ENCODE measurements around the gene ZNF646. TPM values are rescaled to one million over a fixed set of nuclear protein-coding genes. Genes with fewer than 3 reads are reported as not detected.
A peak's percentile ranks its signal among the peaks of the same experiment; 100 is the strongest.

The ZNF646 gene
- total RNA-seq, 1 donor: 18.5 TPM

DNA sequence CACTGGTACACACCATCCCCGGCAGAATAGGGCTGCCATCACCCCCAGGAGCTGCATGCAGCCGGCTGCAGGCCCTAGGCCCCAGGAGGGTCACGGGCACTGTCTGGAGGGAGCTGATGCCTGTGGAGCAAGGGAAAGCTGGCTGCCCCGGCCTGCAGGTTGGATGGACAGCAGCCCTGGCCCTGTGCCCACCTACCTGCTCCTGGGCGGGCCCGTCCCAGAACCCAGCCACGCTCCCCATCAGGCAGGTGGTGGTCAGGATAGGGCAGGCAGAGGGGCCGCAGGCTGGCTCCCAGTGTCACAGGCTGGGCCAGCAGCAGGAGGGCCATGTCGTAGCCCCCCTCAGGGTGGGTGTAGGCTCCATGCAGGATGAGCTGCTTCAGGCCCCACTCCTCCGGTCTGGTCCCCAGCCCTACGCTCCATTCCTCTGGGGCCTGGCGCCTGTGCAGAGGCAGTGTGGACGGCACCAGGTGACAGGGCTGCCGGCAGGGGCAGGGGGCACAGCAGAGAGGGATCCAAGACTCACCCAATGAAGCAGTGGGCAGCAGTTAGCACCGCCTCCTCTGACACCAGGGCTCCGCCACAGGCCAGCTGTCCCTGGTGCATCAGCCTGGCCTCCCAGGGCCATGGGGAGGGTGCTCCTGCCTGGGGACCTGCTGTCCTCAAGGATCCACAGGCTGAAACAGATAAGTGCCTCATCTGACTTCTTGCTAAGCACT lies 10.5 kb downstream of the ZNF646 start:
- H3K4me2 ChIP-seq (ENCODE audit: insufficient read depth, low read length): no peak overlapping the region
- H2AFZ ChIP-seq (ENCODE audit: low read length): no peak overlapping the region
- H3K36me3 ChIP-seq (ENCODE audit: insufficient read depth, low read length): peaks cover 22% of the 10 kb centered on the region
- no peaks in the 10 kb centered on the region for H3K9me3 ChIP-seq (ENCODE audit: low read depth, low read length)
- no peaks in the 10 kb centered on the region for H3K4me1 ChIP-seq (ENCODE audit: insufficient read depth, low read length)
- TF ChIP-seq, protein P1, sequence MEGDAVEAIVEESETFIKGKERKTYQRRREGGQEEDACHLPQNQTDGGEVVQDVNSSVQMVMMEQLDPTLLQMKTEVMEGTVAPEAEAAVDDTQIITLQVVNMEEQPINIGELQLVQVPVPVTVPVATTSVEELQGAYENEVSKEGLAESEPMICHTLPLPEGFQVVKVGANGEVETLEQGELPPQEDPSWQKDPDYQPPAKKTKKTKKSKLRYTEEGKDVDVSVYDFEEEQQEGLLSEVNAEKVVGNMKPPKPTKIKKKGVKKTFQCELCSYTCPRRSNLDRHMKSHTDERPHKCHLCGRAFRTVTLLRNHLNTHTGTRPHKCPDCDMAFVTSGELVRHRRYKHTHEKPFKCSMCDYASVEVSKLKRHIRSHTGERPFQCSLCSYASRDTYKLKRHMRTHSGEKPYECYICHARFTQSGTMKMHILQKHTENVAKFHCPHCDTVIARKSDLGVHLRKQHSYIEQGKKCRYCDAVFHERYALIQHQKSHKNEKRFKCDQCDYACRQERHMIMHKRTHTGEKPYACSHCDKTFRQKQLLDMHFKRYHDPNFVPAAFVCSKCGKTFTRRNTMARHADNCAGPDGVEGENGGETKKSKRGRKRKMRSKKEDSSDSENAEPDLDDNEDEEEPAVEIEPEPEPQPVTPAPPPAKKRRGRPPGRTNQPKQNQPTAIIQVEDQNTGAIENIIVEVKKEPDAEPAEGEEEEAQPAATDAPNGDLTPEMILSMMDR (IDR thresholded peaks at IDR 0.05; ENCODE audit: extremely low read depth, low read depth, low read length): no peak
- H3K27me3 ChIP-seq (ENCODE audit: insufficient read depth, low read length): no peaks in the 10 kb centered on the region
- no peak overlapping the region for H3K4me3 ChIP-seq (ENCODE audit: insufficient read depth, low read length)
- no peak overlapping the region for H3K27ac ChIP-seq (ENCODE audit: low read depth, low read length)
- DNase-seq (ENCODE audit: insufficient read length, low spot score, missing footprints): peak; percentile 88
- peaks cover 47% of the 10 kb centered on the region for H3K79me2 ChIP-seq (ENCODE audit: insufficient read depth, low read length)
- H4K20me1 ChIP-seq (ENCODE audit: insufficient read depth, low read length): no peaks in the 10 kb centered on the region

DNA sequence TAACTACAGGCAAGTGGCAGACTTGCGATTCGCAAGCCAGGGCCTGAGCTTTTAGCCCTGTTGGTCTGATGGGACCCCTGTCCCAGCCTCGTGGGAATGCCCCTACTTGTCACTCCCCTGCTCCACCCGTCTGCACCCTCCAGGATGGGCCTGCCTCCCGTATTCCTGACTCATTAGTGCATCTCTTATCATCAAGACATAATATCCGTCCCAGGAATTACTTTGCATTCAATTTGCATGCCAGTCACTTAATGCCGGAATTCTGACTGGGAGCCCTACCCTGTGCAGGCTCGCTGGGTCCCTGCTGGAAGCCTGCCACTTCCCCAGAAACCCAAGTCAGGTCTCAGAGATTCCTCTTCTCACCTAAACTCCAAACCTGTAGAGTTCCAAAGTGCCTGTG lies 11.2 kb downstream of the ZNF646 start:
- H3K4me2 ChIP-seq (ENCODE audit: insufficient read depth, low read length): no peak overlapping the region
- peak; percentile 82 for DNase-seq (ENCODE audit: insufficient read length, low spot score, missing footprints)
- H2AFZ ChIP-seq (ENCODE audit: low read length): no peak overlapping the region
- no peak overlapping the region for H3K4me3 ChIP-seq (ENCODE audit: insufficient read depth, low read length)
- H3K27me3 ChIP-seq (ENCODE audit: insufficient read depth, low read length): no peaks in the 10 kb centered on the region
- no peak overlapping the region for H3K27ac ChIP-seq (ENCODE audit: low read depth, low read length)
- TF ChIP-seq, protein P1 (IDR thresholded peaks at IDR 0.05; ENCODE audit: extremely low read depth, low read depth, low read length): no peak
- H3K79me2 ChIP-seq (ENCODE audit: insufficient read depth, low read length): peaks cover 46% of the 10 kb centered on the region
- H4K20me1 ChIP-seq (ENCODE audit: insufficient read depth, low read length): no peaks in the 10 kb centered on the region
- peaks cover 2% of the 10 kb centered on the region for H3K4me1 ChIP-seq (ENCODE audit: insufficient read depth, low read length)
- H3K9me3 ChIP-seq (ENCODE audit: low read depth, low read length): no peaks in the 10 kb centered on the region
- peaks cover 23% of the 10 kb centered on the region for H3K36me3 ChIP-seq (ENCODE audit: insufficient read depth, low read length)

DNA sequence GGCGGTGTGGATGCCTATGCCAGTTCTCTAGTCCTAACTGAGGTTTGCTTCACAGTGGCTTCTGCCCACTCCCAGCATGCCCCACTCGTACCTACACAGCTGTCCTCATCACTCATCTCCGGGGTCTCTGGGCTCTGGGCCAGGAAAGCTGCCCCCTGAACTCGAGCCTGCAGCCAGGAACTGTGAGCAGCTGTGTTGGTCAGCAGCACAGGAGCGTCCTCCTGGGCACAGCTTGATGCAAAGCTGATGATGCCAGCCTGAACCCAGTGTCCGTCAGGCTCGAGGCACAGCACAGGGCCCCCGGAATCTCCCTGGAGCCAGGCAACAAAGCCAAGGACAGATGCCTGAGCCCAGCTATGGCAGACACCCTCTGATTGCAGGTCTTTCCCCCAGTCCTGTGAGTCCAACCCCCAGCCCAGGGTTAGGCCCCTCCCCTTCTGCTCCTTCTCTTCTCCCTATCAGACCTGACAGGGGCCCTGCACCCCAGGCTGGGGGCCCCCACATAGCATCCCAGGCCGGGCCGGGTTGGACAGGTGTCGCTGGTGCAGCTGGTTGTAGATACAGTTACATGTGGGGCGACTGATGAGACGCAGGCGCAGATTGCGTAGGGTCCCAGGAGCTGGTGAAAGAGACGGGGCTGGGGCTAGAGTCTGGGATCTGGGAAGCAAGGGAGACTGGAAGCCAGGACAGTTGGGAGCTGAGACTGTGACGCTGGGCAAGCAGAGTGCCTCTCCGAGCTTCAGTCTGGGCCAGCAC lies 11.8 kb downstream of the ZNF646 start:
- H2AFZ ChIP-seq (ENCODE audit: low read length): no peak overlapping the region
- no peaks in the 10 kb centered on the region for H4K20me1 ChIP-seq (ENCODE audit: insufficient read depth, low read length)
- peaks cover 48% of the 10 kb centered on the region for H3K79me2 ChIP-seq (ENCODE audit: insufficient read depth, low read length)
- H3K27me3 ChIP-seq (ENCODE audit: insufficient read depth, low read length): no peaks in the 10 kb centered on the region
- no peak overlapping the region for H3K27ac ChIP-seq (ENCODE audit: low read depth, low read length)
- H3K4me3 ChIP-seq (ENCODE audit: insufficient read depth, low read length): no peak overlapping the region
- H3K4me2 ChIP-seq (ENCODE audit: insufficient read depth, low read length): no peak overlapping the region
- peaks cover 9% of the 10 kb centered on the region for H3K4me1 ChIP-seq (ENCODE audit: insufficient read depth, low read length)
- H3K36me3 ChIP-seq (ENCODE audit: insufficient read depth, low read length): peaks cover 26% of the 10 kb centered on the region
- no peaks in the 10 kb centered on the region for H3K9me3 ChIP-seq (ENCODE audit: low read depth, low read length)
- TF ChIP-seq, protein P1 (IDR thresholded peaks at IDR 0.05; ENCODE audit: extremely low read depth, low read depth, low read length): no peak
- DNase-seq (ENCODE audit: insufficient read length, low spot score, missing footprints): peak; percentile 80

DNA sequence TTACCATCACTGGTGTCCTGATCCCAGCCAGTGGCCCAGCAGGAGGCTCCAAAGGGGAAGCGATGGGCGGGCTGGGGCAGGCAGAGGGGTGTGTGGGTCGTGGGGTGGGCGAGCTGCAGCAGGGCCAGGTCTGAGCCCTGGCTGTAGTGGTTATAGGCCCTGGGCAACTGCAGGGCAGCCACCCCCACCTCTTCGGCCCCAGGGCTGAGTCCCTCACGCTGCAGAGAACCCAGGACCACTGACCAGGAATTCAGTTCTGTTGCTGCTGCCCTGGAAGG lies 12.3 kb downstream of the ZNF646 start:
- Histone ChIP-seq H3K27ac (ENCODE audit: low read depth, low read length) (no peak overlapping the region), H3K36me3 (ENCODE audit: insufficient read depth, low read length) (peaks cover 30% of the 10 kb centered on the region), H3K79me2 (ENCODE audit: insufficient read depth, low read length) (peaks cover 49% of the 10 kb centered on the region), H4K20me1 (ENCODE audit: insufficient read depth, low read length) (no peaks in the 10 kb centered on the region), H3K27me3 (ENCODE audit: insufficient read depth, low read length) (no peaks in the 10 kb centered on the region), H2AFZ (ENCODE audit: low read length) (no peak overlapping the region), H3K4me1 (ENCODE audit: insufficient read depth, low read length) (peaks cover 11% of the 10 kb centered on the region), H3K4me3 (ENCODE audit: insufficient read depth, low read length) (no peak overlapping the region), H3K9me3 (ENCODE audit: low read depth, low read length) (no peaks in the 10 kb centered on the region), H3K4me2 (ENCODE audit: insufficient read depth, low read length) (no peak overlapping the region)
- no peak for DNase-seq (ENCODE audit: insufficient read length, low spot score, missing footprints)
- TF ChIP-seq, protein P1 (IDR thresholded peaks at IDR 0.05; ENCODE audit: extremely low read depth, low read depth, low read length): no peak

Data from osteoblast (primary cell).